ENCODE data around the gene COA8.

The COA8 gene

GRCh38 chr14:103563226-103563620 is 463 bp downstream of the COA8 start:
- no peak for TF ChIP-seq CTCF (IDR thresholded peaks at IDR 0.05; ENCODE audit: low read depth, low read length)
- DNase-seq (ENCODE audit: extremely low read depth, low read depth): no peak

GRCh38 chr14:103563844-103564505 is 1.2 kb downstream of the COA8 start:
- no peak for TF ChIP-seq CTCF (IDR thresholded peaks at IDR 0.05; ENCODE audit: low read depth, low read length)
- DNase-seq (ENCODE audit: extremely low read depth, low read depth): no peak

- TF ChIP-seq CTCF (IDR thresholded peaks at IDR 0.05; ENCODE audit: low read depth, low read length): no peak
- no peak for DNase-seq (ENCODE audit: extremely low read depth, low read depth)
These were observed 6.2 kb downstream of the COA8 start for GRCh38 chr14:103568952-103569351.

GRCh38 chr14:103569408-103569807 is 6.6 kb downstream of the COA8 start:
- no peak for DNase-seq (ENCODE audit: extremely low read depth, low read depth)
- no peak for TF ChIP-seq CTCF (IDR thresholded peaks at IDR 0.05; ENCODE audit: low read depth, low read length)

GRCh38 chr14:103574104-103574503 is 11.3 kb downstream of the COA8 start:
- no peak for TF ChIP-seq CTCF (IDR thresholded peaks at IDR 0.05; ENCODE audit: low read depth, low read length)
- DNase-seq (ENCODE audit: extremely low read depth, low read depth): no peak

- no peak for DNase-seq (ENCODE audit: extremely low read depth, low read depth)
- no peak for TF ChIP-seq CTCF (IDR thresholded peaks at IDR 0.05; ENCODE audit: low read depth, low read length)
These were observed 12.0 kb downstream of the COA8 start for GRCh38 chr14:103574707-103575285.

GRCh38 chr14:103576371-103577024 is 13.7 kb downstream of the COA8 start:
- DNase-seq (ENCODE audit: extremely low read depth, low read depth): peak; percentile 80

More at GRCh38 chr14:103576371-103577024, 13.7 kb downstream of the COA8 start:
- TF ChIP-seq CTCF (IDR thresholded peaks at IDR 0.05; ENCODE audit: low read depth, low read length): no peak

Measured in AG09319 (cell line).